Parathyroid adenoma (tissue), 2 donors: Measurements from ENCODE around the gene LPIN1.

ENCODE experiments used
- H2AFZ ChIP-seq: fragments of 300-600 bp; sonication (generic); one replicate; pipeline ENCODE4 v1.7.0; 2017; ENCODE audit warnings: antibody characterized with exemption, mild to moderate bottlenecking
- H3K27ac ChIP-seq: fragments of 300-600 bp; sonication (generic); one replicate; pipeline ENCODE4 v1.7.0; 2017
- H3K27me3 ChIP-seq: fragments of 300-600 bp; sonication (generic); one replicate; pipeline ENCODE4 v1.7.0; 2017; ENCODE audit warnings: low read length; ENCODE audit not compliant: control insufficient read depth, insufficient read depth
- H3K36me3 ChIP-seq: fragments of 300-600 bp; sonication (generic); one replicate; pipeline ENCODE4 v1.7.0; 2017; ENCODE audit warnings: low read length; ENCODE audit not compliant: control insufficient read depth, insufficient read depth
- H3K4me1 ChIP-seq: fragments of 300-600 bp; sonication (generic); one replicate; pipeline ENCODE4 v1.7.0; 2017; ENCODE audit warnings: control low read depth
- H3K4me2 ChIP-seq: fragments of 300-600 bp; sonication (generic); one replicate; pipeline ENCODE4 v1.7.0; 2017; ENCODE audit warnings: low read length
- H3K4me3 ChIP-seq: fragments of 300-600 bp; sonication (generic); one replicate; pipeline ENCODE4 v1.7.0; 2017; ENCODE audit warnings: low read depth, low read length
- H3K79me2 ChIP-seq: fragments of 300-600 bp; sonication (generic); one replicate; pipeline ENCODE4 v1.7.0; 2017; ENCODE audit warnings: control low read depth
- H3K9ac ChIP-seq: fragments of 300-600 bp; sonication (generic); one replicate; pipeline ENCODE4 v1.7.0; 2017; ENCODE audit warnings: mild to moderate bottlenecking
- H3K9me3 ChIP-seq: fragments of 300-600 bp; sonication (generic); one replicate; pipeline ENCODE4 v1.7.0; 2017; ENCODE audit warnings: low read length; ENCODE audit not compliant: control insufficient read depth
- CTCF ChIP-seq: fragments of 300-600 bp; sonication (generic); IDR thresholded peaks from one replicate; pipeline ENCODE4 v1.7.0; 2017; ENCODE audit warnings: antibody characterized with exemption, mild to moderate bottlenecking
- donor health status: primary hyperparathyroidism.

Gene LPIN1

GRCh38 chr2:11703700-11704099 lies 42.7 kb upstream of the LPIN1 start:
- H2AFZ ChIP-seq, result no peak overlapping the region
- H3K9ac ChIP-seq, result no peak overlapping the region
- H3K9me3 ChIP-seq, result no peaks in the 10 kb centered on the region
- no peaks in the 10 kb centered on the region for H3K36me3 ChIP-seq
- no peaks in the 10 kb centered on the region for H3K27me3 ChIP-seq
- no peaks in the 10 kb centered on the region for H3K4me1 ChIP-seq
- H3K79me2 ChIP-seq, result no peaks in the 10 kb centered on the region
- no peak overlapping the region for H3K4me3 ChIP-seq
- no peak for TF ChIP-seq CTCF
- H3K4me2 ChIP-seq, result no peak overlapping the region
- H3K27ac ChIP-seq, result no peak overlapping the region

- H3K36me3 ChIP-seq, result no peaks in the 10 kb centered on the region
- no peaks in the 10 kb centered on the region for H3K9me3 ChIP-seq
- no peaks in the 10 kb centered on the region for H3K4me1 ChIP-seq
- H3K79me2 ChIP-seq, result no peaks in the 10 kb centered on the region
- no peak overlapping the region for H3K9ac ChIP-seq
- no peak for TF ChIP-seq CTCF
- H2AFZ ChIP-seq, result no peak overlapping the region
- H3K4me2 ChIP-seq, result no peak overlapping the region
- no peak overlapping the region for H3K4me3 ChIP-seq
- H3K27ac ChIP-seq, result no peak overlapping the region
- no peaks in the 10 kb centered on the region for H3K27me3 ChIP-seq
Observed at GRCh38 chr2:11705063-11705462, 41.4 kb upstream of the LPIN1 start.

DNA sequence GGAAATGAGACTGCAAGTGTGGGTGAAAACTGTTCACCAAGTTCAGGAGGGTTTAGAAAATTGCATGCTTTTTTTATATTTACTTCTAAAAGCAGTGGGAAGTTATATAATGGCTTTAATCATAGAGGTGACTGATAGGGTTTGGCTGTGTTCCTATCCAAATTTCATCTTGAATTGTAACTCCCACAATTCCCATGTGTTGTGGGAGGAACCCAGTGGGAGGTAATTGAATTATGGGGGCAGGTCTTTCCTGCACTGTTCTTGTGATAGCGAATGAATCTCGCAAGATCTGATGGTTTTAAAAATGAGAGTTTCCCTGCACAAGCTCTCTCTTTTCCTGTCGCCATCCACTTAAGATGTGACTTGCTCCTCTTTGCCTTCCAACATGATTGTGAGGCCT lies 40.7 kb upstream of the LPIN1 start:
- no peak overlapping the region for H3K4me3 ChIP-seq
- no peak overlapping the region for H3K4me2 ChIP-seq
- TF ChIP-seq CTCF, result no peak
- H3K36me3 ChIP-seq, result no peaks in the 10 kb centered on the region
- no peaks in the 10 kb centered on the region for H3K27me3 ChIP-seq
- H3K27ac ChIP-seq, result no peak overlapping the region
- no peaks in the 10 kb centered on the region for H3K79me2 ChIP-seq
- H2AFZ ChIP-seq, result no peak overlapping the region
- no peak overlapping the region for H3K9ac ChIP-seq
- H3K4me1 ChIP-seq, result no peaks in the 10 kb centered on the region
- H3K9me3 ChIP-seq, result no peaks in the 10 kb centered on the region

GRCh38 chr2:11708106-11708505 lies 38.3 kb upstream of the LPIN1 start:
- H3K27me3 ChIP-seq, result no peaks in the 10 kb centered on the region
- H3K4me1 ChIP-seq, result no peaks in the 10 kb centered on the region
- H3K27ac ChIP-seq, result no peak overlapping the region
- H3K9ac ChIP-seq, result no peak overlapping the region
- no peaks in the 10 kb centered on the region for H3K79me2 ChIP-seq
- no peak overlapping the region for H3K4me2 ChIP-seq
- no peak overlapping the region for H3K4me3 ChIP-seq
- H2AFZ ChIP-seq, result no peak overlapping the region
- no peak for TF ChIP-seq CTCF
- H3K9me3 ChIP-seq, result no peaks in the 10 kb centered on the region
- no peaks in the 10 kb centered on the region for H3K36me3 ChIP-seq

DNA sequence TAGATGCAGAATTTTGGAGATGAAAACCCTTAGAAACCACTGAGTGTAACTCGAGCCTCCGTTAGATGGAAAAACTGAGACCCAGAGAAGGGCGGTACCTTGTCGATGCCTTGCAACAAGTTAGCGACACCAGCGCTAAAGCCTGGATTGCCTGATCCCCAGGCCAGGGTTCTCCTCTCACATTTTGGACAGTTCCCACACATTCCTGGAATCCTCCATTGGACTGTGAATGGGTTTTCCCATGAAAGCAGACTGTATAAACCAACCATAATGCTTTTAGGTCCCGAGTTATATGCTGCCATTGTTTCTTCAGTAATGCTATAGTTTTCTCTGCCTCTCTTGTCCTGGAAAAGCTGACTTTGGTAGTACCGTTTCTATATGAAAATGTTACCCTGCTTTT lies 37.1 kb upstream of the LPIN1 start:
- no peak for TF ChIP-seq CTCF
- H3K4me3 ChIP-seq, result no peak overlapping the region
- H3K4me1 ChIP-seq, result no peaks in the 10 kb centered on the region
- no peak overlapping the region for H2AFZ ChIP-seq
- H3K4me2 ChIP-seq, result no peak overlapping the region
- H3K9ac ChIP-seq, result no peak overlapping the region
- no peaks in the 10 kb centered on the region for H3K9me3 ChIP-seq
- H3K27ac ChIP-seq, result no peak overlapping the region
- no peaks in the 10 kb centered on the region for H3K27me3 ChIP-seq
- no peaks in the 10 kb centered on the region for H3K79me2 ChIP-seq
- no peaks in the 10 kb centered on the region for H3K36me3 ChIP-seq
